HG02571 (cell line): Measurements from ENCODE around the gene MAST4.

Experiments used
- ATAC-seq: cut with Tn5 transposase; IDR thresholded peaks from one replicate; pipeline ENCODE4 v1.9.1; 2021; ENCODE audit warnings: mild to moderate bottlenecking, moderate library complexity; ENCODE audit not compliant: unreplicated experiment

The MAST4 gene

GRCh38 chr5:67059744-67060490 lies 463.7 kb downstream of the MAST4 start:
- no peak for ATAC-seq

GRCh38 chr5:67061511-67061910 lies 465.3 kb downstream of the MAST4 start:
- ATAC-seq: no peak

- ATAC-seq: no peak
Measured at GRCh38 chr5:67063055-67063454, 466.9 kb downstream of the MAST4 start.

- ATAC-seq: no peak
Measured at GRCh38 chr5:67063791-67064190, 467.6 kb downstream of the MAST4 start.

GRCh38 chr5:67065237-67065636 lies 469.0 kb downstream of the MAST4 start:
- peak; percentile 69 for ATAC-seq

GRCh38 chr5:67065696-67066095 lies 469.5 kb downstream of the MAST4 start:
- no peak for ATAC-seq

GRCh38 chr5:67066815-67067214 lies 470.6 kb downstream of the MAST4 start:
- ATAC-seq: no peak

GRCh38 chr5:67073045-67073680 lies 477.0 kb downstream of the MAST4 start:
- ATAC-seq: no peak

GRCh38 chr5:67077296-67077695 lies 481.1 kb downstream of the MAST4 start:
- ATAC-seq: no peak

GRCh38 chr5:67081261-67081660 lies 485.1 kb downstream of the MAST4 start:
- no peak for ATAC-seq

GRCh38 chr5:67082941-67083340 lies 486.7 kb downstream of the MAST4 start:
- no peak for ATAC-seq

- no peak for ATAC-seq
Measured at GRCh38 chr5:67085616-67086015, 489.4 kb downstream of the MAST4 start.

- no peak for ATAC-seq
Measured at GRCh38 chr5:67089200-67089725, 493.1 kb downstream of the MAST4 start.

- ATAC-seq: no peak
Measured at GRCh38 chr5:67090040-67090439, 493.8 kb downstream of the MAST4 start.

GRCh38 chr5:67090593-67090992 lies 494.4 kb downstream of the MAST4 start:
- ATAC-seq: no peak

- ATAC-seq: no peak
Measured at GRCh38 chr5:67092535-67092934, 496.3 kb downstream of the MAST4 start.

GRCh38 chr5:67093279-67093678 lies 497.1 kb downstream of the MAST4 start:
- ATAC-seq: no peak

- no peak for ATAC-seq
Measured at GRCh38 chr5:67094476-67095300, 498.5 kb downstream of the MAST4 start.

- no peak for ATAC-seq
Measured at GRCh38 chr5:67095346-67096171, 499.4 kb downstream of the MAST4 start.

GRCh38 chr5:67098656-67099055 lies 502.5 kb downstream of the MAST4 start:
- no peak for ATAC-seq

GRCh38 chr5:67100301-67100700 lies 504.1 kb downstream of the MAST4 start:
- no peak for ATAC-seq
